Measurements from ENCODE around the gene CHPF. TPM values are rescaled to one million over a fixed set of nuclear protein-coding genes. Genes with fewer than 3 reads are reported as not detected.

CHPF gene, protein sequence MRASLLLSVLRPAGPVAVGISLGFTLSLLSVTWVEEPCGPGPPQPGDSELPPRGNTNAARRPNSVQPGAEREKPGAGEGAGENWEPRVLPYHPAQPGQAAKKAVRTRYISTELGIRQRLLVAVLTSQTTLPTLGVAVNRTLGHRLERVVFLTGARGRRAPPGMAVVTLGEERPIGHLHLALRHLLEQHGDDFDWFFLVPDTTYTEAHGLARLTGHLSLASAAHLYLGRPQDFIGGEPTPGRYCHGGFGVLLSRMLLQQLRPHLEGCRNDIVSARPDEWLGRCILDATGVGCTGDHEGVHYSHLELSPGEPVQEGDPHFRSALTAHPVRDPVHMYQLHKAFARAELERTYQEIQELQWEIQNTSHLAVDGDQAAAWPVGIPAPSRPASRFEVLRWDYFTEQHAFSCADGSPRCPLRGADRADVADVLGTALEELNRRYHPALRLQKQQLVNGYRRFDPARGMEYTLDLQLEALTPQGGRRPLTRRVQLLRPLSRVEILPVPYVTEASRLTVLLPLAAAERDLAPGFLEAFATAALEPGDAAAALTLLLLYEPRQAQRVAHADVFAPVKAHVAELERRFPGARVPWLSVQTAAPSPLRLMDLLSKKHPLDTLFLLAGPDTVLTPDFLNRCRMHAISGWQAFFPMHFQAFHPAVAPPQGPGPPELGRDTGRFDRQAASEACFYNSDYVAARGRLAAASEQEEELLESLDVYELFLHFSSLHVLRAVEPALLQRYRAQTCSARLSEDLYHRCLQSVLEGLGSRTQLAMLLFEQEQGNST
- total RNA-seq: 35.9 TPM

GRCh38 chr2:219543596-219544358 is at the start of gene CHPF, which contains the start of gene TMEM198:
CHPF (minus strand) TSS chr2:219543809; CDS start chr2:219543538, 271 bp downstream.
TMEM198 (plus strand) TSS chr2:219544028; CDS start chr2:219544728, 700 bp downstream.
- DNase-seq: peak; percentile 98

- no peak for DNase-seq
Observed at GRCh38 chr2:219593154-219593553, 49.5 kb upstream of the CHPF start.

GRCh38 chr2:219592736-219593135 is 49.1 kb upstream of the CHPF start:
- DNase-seq: no peak

- no peak for DNase-seq
Observed at GRCh38 chr2:219591091-219591490, 47.5 kb upstream of the CHPF start.

- no peak for DNase-seq
Observed at GRCh38 chr2:219581346-219581745, 37.7 kb upstream of the CHPF start.

DNA sequence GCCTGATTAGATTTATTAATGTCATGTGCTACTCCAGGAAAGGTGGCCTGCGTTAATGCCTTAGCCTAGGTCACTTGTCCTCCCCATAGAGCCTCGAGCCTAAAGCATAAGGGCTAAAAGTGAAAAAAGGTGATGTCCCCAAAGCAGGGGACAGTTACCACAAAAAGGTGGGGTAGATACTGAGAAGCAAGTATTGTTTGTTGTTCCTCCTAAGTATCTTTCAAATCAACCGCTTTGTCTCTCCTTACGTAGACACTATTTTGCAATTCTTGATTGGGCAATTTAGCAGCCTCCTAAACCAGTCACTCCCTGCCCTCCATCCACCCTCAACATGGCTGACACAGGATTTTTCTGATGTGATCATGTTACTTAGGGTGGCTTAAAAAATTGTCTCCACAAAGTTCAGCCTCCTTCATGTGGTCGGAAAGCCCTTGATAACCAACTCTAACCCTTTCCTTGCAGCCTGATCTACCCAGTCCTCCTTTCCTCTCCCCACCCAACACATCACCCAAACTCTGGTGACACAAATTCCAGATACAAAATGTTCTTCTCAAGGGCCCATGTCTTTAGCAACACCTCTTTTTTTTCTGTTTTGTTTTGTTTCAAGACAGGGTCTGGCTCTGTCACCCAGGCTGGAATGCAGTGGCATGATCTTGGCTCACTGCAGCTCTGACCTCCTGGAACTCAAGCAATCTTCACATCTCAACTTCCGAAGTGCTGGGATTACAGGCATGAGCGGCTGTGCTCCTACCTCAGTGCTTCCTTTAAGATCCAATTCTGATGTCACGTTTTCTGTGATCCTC is 35.4 kb upstream of the CHPF start:
- DNase-seq: no peak

DNA sequence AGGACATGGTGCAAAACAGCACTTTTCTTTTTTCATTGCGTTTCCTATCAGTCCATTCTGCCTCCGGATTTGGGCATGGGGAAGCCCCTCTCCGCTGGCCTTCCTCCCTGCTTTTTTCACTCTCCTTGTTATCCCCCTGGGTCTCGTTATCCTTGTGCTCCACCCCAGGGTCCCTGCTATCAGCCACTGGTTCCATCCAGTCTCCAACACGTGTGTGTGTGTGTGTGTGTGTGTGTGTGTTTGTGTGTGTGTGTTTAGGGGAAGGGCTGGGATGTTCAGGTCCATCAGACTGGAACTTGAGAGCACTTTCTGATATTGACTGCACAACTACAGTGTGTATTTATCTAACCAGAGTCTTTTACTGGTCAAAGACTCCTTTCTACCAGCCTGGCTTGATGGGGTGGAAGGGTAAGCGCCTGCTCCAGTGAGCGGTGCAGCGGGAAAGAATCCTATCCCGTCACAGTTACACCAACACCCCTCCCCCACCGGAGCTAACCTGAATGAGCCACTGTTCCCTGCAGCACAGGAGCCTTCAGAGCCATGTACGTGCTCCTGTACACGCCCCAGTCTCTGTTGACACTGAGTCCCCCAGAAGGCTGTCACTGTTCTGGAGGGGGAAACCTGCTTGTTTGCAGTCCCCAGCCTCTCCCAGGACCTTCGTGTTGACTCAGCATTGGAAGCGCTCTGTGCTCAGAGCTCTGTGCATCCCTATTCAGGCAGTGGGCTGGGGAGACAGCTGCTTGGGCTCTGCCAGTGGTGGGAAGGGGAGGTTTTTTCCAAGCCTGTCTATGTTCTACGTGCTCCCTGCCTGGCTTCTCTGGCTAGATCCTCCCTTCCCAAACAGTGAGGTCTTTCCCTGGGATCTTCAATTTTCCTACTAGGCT is 33.1 kb upstream of the CHPF start:
- DNase-seq: no peak

DNA sequence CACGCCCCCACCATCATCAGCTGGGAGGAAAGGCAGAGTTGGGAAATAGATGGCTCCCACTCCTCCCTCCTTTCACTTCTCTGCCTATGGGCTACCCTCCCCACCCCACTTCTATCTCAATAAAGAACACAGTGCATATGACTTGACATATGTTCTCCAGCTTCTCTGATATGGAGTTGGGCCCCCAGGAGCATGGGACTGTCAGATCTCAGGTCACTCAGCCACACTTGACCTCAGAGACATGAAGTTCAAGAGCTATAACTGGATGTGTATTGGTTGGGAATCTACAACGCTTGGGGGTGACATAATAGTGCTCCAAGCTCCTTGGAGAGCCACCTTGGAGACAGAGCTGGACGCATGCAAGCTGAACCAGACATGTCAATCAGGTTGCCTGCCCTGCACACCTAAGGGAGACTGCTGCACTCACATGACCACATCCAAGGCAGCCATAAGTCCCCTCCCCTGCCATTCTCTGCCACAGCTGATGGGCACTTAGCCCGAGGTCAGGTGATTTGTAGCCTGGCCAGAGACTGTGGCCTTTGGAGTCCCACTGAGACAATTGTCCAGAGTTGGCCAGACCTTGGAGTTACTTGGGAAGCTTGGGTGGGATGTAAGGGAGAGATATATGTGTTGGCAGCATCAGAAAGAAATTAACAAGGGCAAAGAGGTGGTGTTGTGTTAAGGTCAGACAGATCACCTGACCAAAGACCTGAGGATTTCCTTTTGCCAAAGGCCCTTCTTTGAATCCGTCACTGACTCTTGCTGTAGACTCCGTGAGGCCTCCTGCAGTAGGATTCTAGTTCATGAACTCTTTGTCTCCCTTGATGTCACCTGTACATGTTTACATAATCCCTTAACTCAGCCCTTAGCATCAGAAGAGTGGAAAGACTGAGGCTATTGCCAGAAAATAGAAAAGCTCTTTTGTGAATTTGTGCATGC is 32.2 kb upstream of the CHPF start:
- DNase-seq: no peak

GRCh38 chr2:219574484-219575311 is 31.1 kb upstream of the CHPF start:
- no peak for DNase-seq

GRCh38 chr2:219573166-219573565 is 29.6 kb upstream of the CHPF start:
- no peak for DNase-seq

GRCh38 chr2:219572237-219573001 is 28.8 kb upstream of the CHPF start, which contains the start of gene INHA:
INHA (plus strand) TSS chr2:219572310; CDS start chr2:219572375, 65 bp downstream.
- DNase-seq: no peak

GRCh38 chr2:219571311-219572236 is 28.0 kb upstream of the CHPF start, which contains the start of gene OBSL1:
OBSL1 (minus strand) TSS chr2:219571539; CDS start chr2:219571232, 307 bp downstream.
- peak; percentile 28 for DNase-seq

- no peak for DNase-seq
Observed at GRCh38 chr2:219570924-219571310, 27.3 kb upstream of the CHPF start.

GRCh38 chr2:219570194-219570923 is 26.8 kb upstream of the CHPF start:
- DNase-seq: no peak

GRCh38 chr2:219569635-219570034 is 26.0 kb upstream of the CHPF start:
- no peak for DNase-seq

- no peak for DNase-seq
Observed at GRCh38 chr2:219569041-219569440, 25.4 kb upstream of the CHPF start.
